H1 (cell line): Measurements from ENCODE around the gene RTN4IP1. TPM values are rescaled to one million over a fixed set of nuclear protein-coding genes. Genes with fewer than 3 reads are reported as not detected.

Source experiments
- CHD7 ChIP-seq: fragments of 300-600 bp; sonication (generic); IDR thresholded peaks from 2 replicates; pipeline ENCODE4 v1.7.1; 2012; ENCODE audit warnings: low read length, moderate library complexity, mild to moderate bottlenecking, inconsistent platforms; ENCODE audit not compliant: insufficient replicate concordance
- KDM5A ChIP-seq: fragments of 200-600 bp; IDR thresholded peaks from 2 replicates; pipeline ENCODE4 v1.7.1; 2012; ENCODE audit warnings: mild to moderate bottlenecking, low read length, inconsistent platforms, mixed read lengths
- SIX5 ChIP-seq: IDR thresholded peaks from 2 replicates; pipeline ENCODE4 v1.6.1; 2011; ENCODE audit warnings: mild to moderate bottlenecking, low read depth, low read length
- SRF ChIP-seq: IDR thresholded peaks from 2 replicates; pipeline ENCODE4 v1.6.1; 2011; ENCODE audit warnings: mild to moderate bottlenecking, low read depth, low read length, moderate library complexity
- polyA plus RNA-seq, 7 experiments: library from polyadenylated mRNA; depleted of rRNA in 3 of 7; stranded (reverse) in 5 of 7; unstranded in 2 of 7; fragments of >200 nt in 5 of 7; fragments of 200-250 nt in 2 of 7; gene quantifications; 1 replicate in 5 of 7; 2 replicates in 1 of 7; 4 replicates in 1 of 7; pipeline versions ENCODE4 v1.2.1 to v1.2.3, GENCODE V29; 2011 to 2013; ENCODE audit warnings: missing spikeins in 2 of 7, mixed read lengths in 2 of 7
- total RNA-seq: library from RNA; stranded (reverse); fragmentation: NEBNext Ultra II Directional; extraction: Animal tissue kit (Norgen Biotek cat#: 25700); gene quantifications from 2 replicates; pipeline ENCODE4 v1.2.1, GENCODE V29; 2021

The RTN4IP1 gene
- total and polyA plus RNA-seq, 2 of the 8 experiments (the other 6 are each of a cell fraction or from before 2014, with no cell fraction given) = 14.6 to 19.5 TPM

GRCh38 chr6:106540432-106540831 lies 88.9 kb downstream of the RTN4IP1 start (continued):
- TF ChIP-seq CHD7 (no peak), SRF (no peak), SIX5 (no peak), KDM5A (no peak)
